Right atrium auricular region (tissue), 2 donors: Measurements from ENCODE around the gene MYO16. TPM values are rescaled to one million over a fixed set of nuclear protein-coding genes. Genes with fewer than 3 reads are reported as not detected.

ENCODE experiments used
- DNase-seq: peaks from one replicate; pipeline ENCODE4 v3.0.0-alpha.2; 2019; ENCODE audit warnings: low spot score
- H3K27ac ChIP-seq, 2 donors: fragments of 200-600 bp; sonication (generic); 1 replicate in 1 of 2; 2 replicates in 1 of 2; pipeline ENCODE4 v1.5.1; 2016 to 2019
- H3K27me3 ChIP-seq, 2 donors: fragments of 200-600 bp; sonication (generic); one replicate each; pipeline versions ENCODE4 v1.5.1 to v1.6.0; 2017 to 2019
- H3K36me3 ChIP-seq: fragments of 200-600 bp; sonication (generic); one replicate; pipeline ENCODE4 v1.5.1; 2016
- H3K4me1 ChIP-seq, 2 donors: fragments of 200-600 bp; sonication (generic); one replicate each; pipeline versions ENCODE4 v1.5.1 to v1.6.0; 2017 to 2019
- H3K4me3 ChIP-seq, 2 donors: fragments of 200-600 bp; sonication (generic); 1 replicate in 1 of 2; 2 replicates in 1 of 2; pipeline ENCODE4 v1.5.1; 2017 to 2019; ENCODE audit warnings: mild to moderate bottlenecking in 1 of 2, moderate library complexity in 1 of 2
- H3K9me3 ChIP-seq, 2 donors: fragments of 200-600 bp; sonication (generic); one replicate each; pipeline ENCODE4 v1.5.1; 2019
- CTCF ChIP-seq, 2 donors: fragments of 200-600 bp; sonication (generic); IDR thresholded peaks; one replicate each; pipeline ENCODE4 v1.5.1; 2019; ENCODE audit warnings: antibody characterized with exemption in 2 of 2
- total RNA-seq, 2 donors: library from RNA; depleted of rRNA; stranded (reverse); fragments of >200 nt; gene quantifications; one replicate each; pipeline ENCODE4 v1.1.0, GENCODE V29; 2016

The MYO16 gene
- total RNA-seq, 2 donors from 2014 or later: 1.1 to 1.8 TPM

DNA sequence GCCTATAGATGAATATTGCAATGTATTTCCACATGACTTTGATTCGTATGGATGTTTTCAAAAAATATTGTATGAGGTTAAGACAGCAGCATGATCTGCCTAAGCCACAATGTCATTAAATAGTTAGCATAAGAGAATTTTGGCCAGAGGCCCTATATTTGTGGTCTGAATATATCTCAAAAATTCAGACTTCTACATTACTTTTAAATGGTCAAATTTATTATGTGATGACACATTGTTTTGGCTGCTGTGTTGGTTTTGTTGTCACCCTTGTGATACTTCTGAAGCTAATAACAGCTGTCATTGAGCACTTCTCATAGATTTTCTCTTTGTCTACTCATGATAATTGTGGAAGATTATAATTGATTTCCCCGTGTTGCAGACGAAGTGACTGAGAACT is 288.2 kb downstream of the MYO16 start:
- no peak for DNase-seq
- Histone ChIP-seq H3K27me3 (no peaks in the 10 kb centered on the region), H3K4me3 (no peak overlapping the region), H3K4me1 (peaks cover 0 to 11% of the 10 kb centered on the region in 2 donors), H3K27ac (no peak overlapping the region), H3K36me3 (no peaks in the 10 kb centered on the region), H3K9me3 (no peaks in the 10 kb centered on the region)
- no peak for TF ChIP-seq CTCF (IDR thresholded peaks at IDR 0.05)

DNA sequence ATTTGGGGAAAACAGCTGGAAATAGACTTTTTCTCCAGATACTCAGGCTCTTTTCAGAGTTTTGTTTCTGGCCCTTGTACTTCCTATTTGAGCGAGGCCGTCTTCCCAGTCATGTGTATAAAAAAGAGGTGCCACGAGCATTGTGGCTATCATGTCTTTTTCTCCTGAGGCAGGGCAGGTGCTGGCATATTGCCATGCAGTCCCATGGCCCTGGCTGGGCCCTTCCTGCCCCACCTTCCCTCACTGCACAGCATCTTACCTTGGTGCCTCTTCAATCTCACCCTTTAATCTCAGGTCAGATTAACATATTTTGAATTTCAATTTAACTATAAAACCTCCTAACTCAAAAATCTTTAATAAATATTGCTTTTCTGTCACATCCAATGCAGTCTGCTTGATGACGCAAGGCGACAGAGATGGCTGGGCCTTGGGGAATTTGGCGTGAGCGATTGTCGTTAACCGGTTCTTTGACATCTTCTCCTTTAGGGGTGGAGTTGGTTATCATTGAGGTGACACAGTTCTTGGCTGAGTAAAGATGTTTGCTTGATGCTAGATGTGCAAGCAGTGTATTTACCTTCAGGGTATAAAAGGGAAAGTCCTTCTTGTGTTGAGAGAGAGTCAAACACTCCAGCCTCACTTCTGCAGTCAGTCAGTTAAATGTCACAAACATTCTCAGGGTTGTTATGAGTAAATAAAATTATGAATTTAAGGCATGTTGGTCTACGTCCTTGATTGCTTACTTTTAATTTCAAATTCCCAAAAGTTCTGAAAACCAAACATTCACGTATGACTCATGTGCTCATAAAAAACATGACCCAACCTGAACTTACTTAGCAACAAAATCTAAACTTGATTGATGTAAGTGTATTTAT is 289.9 kb downstream of the MYO16 start:
- Histone ChIP-seq H3K36me3 (no peaks in the 10 kb centered on the region), H3K27me3 (no peaks in the 10 kb centered on the region), H3K4me1 (peaks cover 0 to 11% of the 10 kb centered on the region in 2 donors), H3K9me3 (no peaks in the 10 kb centered on the region), H3K27ac (no peak overlapping the region), H3K4me3 (no peak overlapping the region)
- no peak for DNase-seq
- no peak for TF ChIP-seq CTCF (IDR thresholded peaks at IDR 0.05)

GRCh38 chr13:108920137-108920536 is 290.7 kb downstream of the MYO16 start:
- no peak for DNase-seq
- Histone ChIP-seq H3K9me3 (no peaks in the 10 kb centered on the region), H3K27me3 (no peaks in the 10 kb centered on the region), H3K27ac (no peak overlapping the region), H3K36me3 (no peaks in the 10 kb centered on the region), H3K4me1 (peaks cover 0 to 11% of the 10 kb centered on the region in 2 donors), H3K4me3 (no peak overlapping the region)
- no peak for TF ChIP-seq CTCF (IDR thresholded peaks at IDR 0.05)

GRCh38 chr13:108921238-108921637 is 291.8 kb downstream of the MYO16 start:
- Histone ChIP-seq H3K27ac (no peak overlapping the region), H3K27me3 (no peaks in the 10 kb centered on the region), H3K36me3 (no peaks in the 10 kb centered on the region), H3K9me3 (no peaks in the 10 kb centered on the region), H3K4me1 (peaks cover 0 to 1% of the 10 kb centered on the region in 2 donors), H3K4me3 (no peak overlapping the region)
- no peak for DNase-seq
- no peak for TF ChIP-seq CTCF (IDR thresholded peaks at IDR 0.05)

DNA sequence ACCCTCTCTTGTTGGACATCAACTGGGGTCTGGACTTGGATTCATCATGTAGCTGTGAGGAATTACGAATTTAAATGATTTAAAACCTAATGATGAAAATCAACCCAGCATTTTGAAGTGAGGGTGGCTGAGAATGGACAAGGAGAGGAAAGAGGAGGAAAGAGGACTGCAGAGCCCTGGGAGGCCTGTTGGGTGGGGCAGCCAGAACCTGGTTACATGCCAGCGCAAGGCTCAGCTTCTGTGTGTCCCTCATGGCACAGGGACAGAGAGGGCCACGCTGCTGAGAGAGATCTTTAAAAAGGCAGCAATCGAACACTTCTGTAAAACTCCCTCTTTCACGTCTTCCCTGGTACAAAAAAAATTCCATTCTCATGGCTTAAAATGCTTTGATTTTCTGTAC is 292.7 kb downstream of the MYO16 start:
- no peak overlapping the region for H3K27ac ChIP-seq
- no peaks in the 10 kb centered on the region for H3K4me1 ChIP-seq
- H3K9me3 ChIP-seq: no peaks in the 10 kb centered on the region
- DNase-seq: no peak
- TF ChIP-seq CTCF (IDR thresholded peaks at IDR 0.05): no peak
- no peak overlapping the region for H3K4me3 ChIP-seq
- H3K36me3 ChIP-seq: no peaks in the 10 kb centered on the region
- no peaks in the 10 kb centered on the region for H3K27me3 ChIP-seq
